Measurements from ENCODE around the gene IQCF2. TPM values are rescaled to one million over a fixed set of nuclear protein-coding genes. Genes with fewer than 3 reads are reported as not detected.
"Not testable (repeated sequence)": the region's sequence is repeated elsewhere in the genome, so short reads cannot be mapped to it uniquely, and the experiment has no call there.

IQCF2 gene
- total RNA-seq, 2 donors from 2014 or later: not detected

DNA sequence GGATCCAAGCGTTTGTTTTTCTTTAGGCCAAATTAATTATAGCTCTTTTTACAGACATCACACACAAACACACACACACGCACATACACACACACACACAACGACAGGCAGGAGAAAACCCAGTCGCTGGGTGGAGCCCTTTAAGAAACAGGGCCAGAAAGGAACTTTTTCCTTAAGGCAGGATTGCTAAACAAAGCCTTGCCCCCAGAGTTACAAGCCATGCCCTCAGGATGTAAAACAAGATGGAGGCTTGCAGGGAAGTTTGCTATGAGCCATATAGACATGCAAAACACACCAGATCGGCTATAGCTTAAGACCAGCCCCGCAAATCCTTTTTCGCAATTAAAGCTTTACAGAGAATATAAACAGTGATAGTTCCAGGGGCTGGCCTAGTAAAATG is 16.3 kb upstream of the IQCF2 start:
- peaks cover 15% of the 10 kb centered on the region for H3K4me1 Mint-ChIP-seq
- H3K36me3 Mint-ChIP-seq (ENCODE audit: low read depth): peaks cover 3% of the 10 kb centered on the region
- H3K27me3 Mint-ChIP-seq (ENCODE audit: insufficient read depth): peaks cover 6% of the 10 kb centered on the region
- Histone ChIP-seq H3K4me3 (ENCODE audit: low read length) (peak overlapping the region; percentile 1), H3K36me3 (ENCODE audit: control insufficient read depth, insufficient read depth, low read length) (no peaks in the 10 kb centered on the region), H3K27me3 (ENCODE audit: control insufficient read depth, insufficient read depth, low read length, poor library complexity, severe bottlenecking) (no peaks in the 10 kb centered on the region), H3K4me1 (ENCODE audit: control insufficient read depth, insufficient read depth, low read length) (peaks cover 5% of the 10 kb centered on the region), H3K27ac (ENCODE audit: low read depth, low read length) (no peak overlapping the region), H3K9me3 (ENCODE audit: control insufficient read depth, low read length) (peaks cover 38% of the 10 kb centered on the region), H3K9ac (ENCODE audit: extremely low read depth, low read length, poor library complexity, severe bottlenecking) (no peak overlapping the region)
- TF ChIP-seq, protein P1, sequence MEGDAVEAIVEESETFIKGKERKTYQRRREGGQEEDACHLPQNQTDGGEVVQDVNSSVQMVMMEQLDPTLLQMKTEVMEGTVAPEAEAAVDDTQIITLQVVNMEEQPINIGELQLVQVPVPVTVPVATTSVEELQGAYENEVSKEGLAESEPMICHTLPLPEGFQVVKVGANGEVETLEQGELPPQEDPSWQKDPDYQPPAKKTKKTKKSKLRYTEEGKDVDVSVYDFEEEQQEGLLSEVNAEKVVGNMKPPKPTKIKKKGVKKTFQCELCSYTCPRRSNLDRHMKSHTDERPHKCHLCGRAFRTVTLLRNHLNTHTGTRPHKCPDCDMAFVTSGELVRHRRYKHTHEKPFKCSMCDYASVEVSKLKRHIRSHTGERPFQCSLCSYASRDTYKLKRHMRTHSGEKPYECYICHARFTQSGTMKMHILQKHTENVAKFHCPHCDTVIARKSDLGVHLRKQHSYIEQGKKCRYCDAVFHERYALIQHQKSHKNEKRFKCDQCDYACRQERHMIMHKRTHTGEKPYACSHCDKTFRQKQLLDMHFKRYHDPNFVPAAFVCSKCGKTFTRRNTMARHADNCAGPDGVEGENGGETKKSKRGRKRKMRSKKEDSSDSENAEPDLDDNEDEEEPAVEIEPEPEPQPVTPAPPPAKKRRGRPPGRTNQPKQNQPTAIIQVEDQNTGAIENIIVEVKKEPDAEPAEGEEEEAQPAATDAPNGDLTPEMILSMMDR (conservative IDR thresholded peaks at IDR 0.05): peak; percentile 27
- 78 to 80% methylated on average over 5 to 7 of the region's 7 CpGs for whole genome bisulfite sequencing, 2 experiments (ENCODE audit: insufficient coverage in 1 of 2, insufficient read length in 1 of 2)
- no peak overlapping the region for H3K4me3 Mint-ChIP-seq
- peaks cover 27% of the 10 kb centered on the region for H3K9me3 Mint-ChIP-seq
- peak overlapping the region; percentile 77 for H3K27ac Mint-ChIP-seq
- DNase-seq: peak; percentile 60

DNA sequence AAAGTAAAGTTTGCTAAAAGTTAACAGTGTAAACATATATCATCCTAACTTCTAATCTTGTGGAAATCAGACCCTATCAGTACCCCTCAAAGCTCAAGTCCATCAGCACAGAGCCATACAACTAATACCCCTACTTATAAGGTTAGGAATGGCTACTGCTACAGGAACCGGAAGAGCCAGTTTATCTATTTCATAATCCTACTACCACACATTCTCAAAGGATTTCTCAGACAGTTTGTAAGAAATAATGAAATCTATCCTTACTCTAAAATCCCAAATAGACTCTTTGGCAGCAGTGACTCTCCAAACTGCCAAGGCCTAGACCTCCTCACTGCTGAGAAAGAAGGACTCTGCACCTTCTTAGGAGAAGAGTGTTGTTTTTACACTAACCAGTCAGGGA is 6.0 kb upstream of the IQCF2 start:
- peaks cover 13% of the 10 kb centered on the region for H3K36me3 Mint-ChIP-seq (ENCODE audit: low read depth)
- WGBS, 2 experiments (ENCODE audit: insufficient coverage in 1 of 2, insufficient read length in 1 of 2): 91 to 100% methylated on average over 1 of the region's 1 CpG
- H3K27me3 Mint-ChIP-seq (ENCODE audit: insufficient read depth): not testable (repeated sequence)

DNA sequence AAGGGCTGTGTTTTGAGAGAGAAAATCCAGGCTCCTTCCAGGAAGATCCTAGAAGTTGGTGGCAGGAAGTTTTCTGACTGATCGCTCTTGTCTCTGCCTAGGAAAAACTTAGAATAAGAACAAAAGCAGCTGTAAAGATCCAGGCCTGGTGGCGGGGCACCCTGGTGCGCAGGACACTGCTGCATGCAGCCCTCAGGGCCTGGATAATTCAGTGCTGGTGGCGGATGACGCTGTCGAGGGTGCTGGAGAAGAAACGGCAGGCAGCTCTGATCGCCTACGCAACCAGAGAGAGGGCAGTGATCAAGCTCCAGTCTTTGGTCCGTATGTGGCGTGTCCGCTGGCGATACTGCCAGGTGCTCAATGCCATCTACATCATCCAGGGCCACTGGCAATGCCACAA is 1.5 kb downstream of the IQCF2 start:
- TF ChIP-seq, protein P1 (conservative IDR thresholded peaks at IDR 0.05): no peak
- no peak overlapping the region for H3K9ac ChIP-seq (ENCODE audit: extremely low read depth, low read length, poor library complexity, severe bottlenecking)
- no peaks in the 10 kb centered on the region for H3K27me3 Mint-ChIP-seq (ENCODE audit: insufficient read depth)
- no peak overlapping the region for H3K27ac ChIP-seq (ENCODE audit: low read depth, low read length)
- peaks cover 31% of the 10 kb centered on the region for H3K9me3 Mint-ChIP-seq
- H3K36me3 Mint-ChIP-seq (ENCODE audit: low read depth): peaks cover 5% of the 10 kb centered on the region
- no peaks in the 10 kb centered on the region for H3K4me1 ChIP-seq (ENCODE audit: control insufficient read depth, insufficient read depth, low read length)
- 88 to 92% methylated on average over 13 of the region's 13 CpGs for WGBS, 2 experiments (ENCODE audit: insufficient coverage in 1 of 2, insufficient read length in 1 of 2)
- peaks cover 23% of the 10 kb centered on the region for H3K9me3 ChIP-seq (ENCODE audit: control insufficient read depth, low read length)
- no peak overlapping the region for H3K27ac Mint-ChIP-seq
- peak; percentile 60 for DNase-seq
- no peaks in the 10 kb centered on the region for H3K27me3 ChIP-seq (ENCODE audit: control insufficient read depth, insufficient read depth, low read length, poor library complexity, severe bottlenecking)
- H3K36me3 ChIP-seq (ENCODE audit: control insufficient read depth, insufficient read depth, low read length): no peaks in the 10 kb centered on the region
- no peak overlapping the region for H3K4me3 Mint-ChIP-seq
- no peak overlapping the region for H3K4me3 ChIP-seq (ENCODE audit: low read length)
- peaks cover 8% of the 10 kb centered on the region for H3K4me1 Mint-ChIP-seq

More for the DNA sequence above, 6.0 kb upstream of the IQCF2 start:
- not testable (repeated sequence) for H3K27me3 ChIP-seq (ENCODE audit: control insufficient read depth, insufficient read depth, low read length, poor library complexity, severe bottlenecking); H3K27ac ChIP-seq (ENCODE audit: low read depth, low read length); H3K9ac ChIP-seq (ENCODE audit: extremely low read depth, low read length, poor library complexity, severe bottlenecking); H3K36me3 ChIP-seq (ENCODE audit: control insufficient read depth, insufficient read depth, low read length); DNase-seq; H3K27ac Mint-ChIP-seq; H3K4me3 Mint-ChIP-seq; H3K4me1 ChIP-seq (ENCODE audit: control insufficient read depth, insufficient read depth, low read length)
- peaks cover 54% of the 10 kb centered on the region for H3K9me3 ChIP-seq (ENCODE audit: control insufficient read depth, low read length)
- peak overlapping the region; percentile 62 for H3K4me3 ChIP-seq (ENCODE audit: low read length)
- peaks cover 20% of the 10 kb centered on the region for H3K4me1 Mint-ChIP-seq
- H3K9me3 Mint-ChIP-seq: peaks cover 69% of the 10 kb centered on the region

DNA sequence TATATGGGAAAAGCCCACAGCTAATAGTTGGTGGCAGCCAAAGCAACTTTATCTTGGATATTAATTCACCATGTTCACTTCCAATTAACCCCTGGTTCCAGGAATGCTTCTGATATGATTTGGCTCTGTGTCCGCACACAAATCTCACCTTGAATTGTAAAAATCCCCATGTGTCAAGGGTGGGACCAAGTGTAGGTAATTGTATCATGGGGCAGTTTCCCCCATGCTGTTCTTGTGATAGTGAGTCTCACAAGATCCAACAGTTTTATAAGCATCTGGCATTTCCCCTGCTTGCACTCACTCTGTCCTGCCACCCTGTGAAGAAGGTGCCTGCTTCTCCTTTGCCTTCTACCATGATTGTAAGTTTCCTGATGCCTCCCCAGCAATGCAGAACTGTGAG is 7.5 kb downstream of the IQCF2 start:
- peak; percentile 73 for DNase-seq
- Histone ChIP-seq H3K9me3 (ENCODE audit: control insufficient read depth, low read length) (peaks cover 18% of the 10 kb centered on the region), H3K9ac (ENCODE audit: extremely low read depth, low read length, poor library complexity, severe bottlenecking) (peak overlapping the region; percentile 94), H3K4me3 (ENCODE audit: low read length) (peak overlapping the region; percentile 91), H3K27ac (ENCODE audit: low read depth, low read length) (peak overlapping the region; percentile 78)
- H3K36me3 ChIP-seq (ENCODE audit: control insufficient read depth, insufficient read depth, low read length); H3K27me3 ChIP-seq (ENCODE audit: control insufficient read depth, insufficient read depth, low read length, poor library complexity, severe bottlenecking); H3K9me3 Mint-ChIP-seq; H3K4me1 ChIP-seq (ENCODE audit: control insufficient read depth, insufficient read depth, low read length); H3K27me3 Mint-ChIP-seq (ENCODE audit: insufficient read depth): not testable (repeated sequence)
- peaks cover 16% of the 10 kb centered on the region for H3K4me1 Mint-ChIP-seq
- peak overlapping the region; percentile 57 for H3K4me3 Mint-ChIP-seq
- 25 to 50% methylated on average over 1 of the region's 1 CpG for WGBS, 2 experiments (ENCODE audit: insufficient coverage in 1 of 2, insufficient read length in 1 of 2)
- peaks cover 14% of the 10 kb centered on the region for H3K36me3 Mint-ChIP-seq (ENCODE audit: low read depth)
- H3K27ac Mint-ChIP-seq: peak overlapping the region; percentile 96
